Ishikawa (cell line): ENCODE results near the gene BRS3.

Source experiments
- CREB1 ChIP-seq: IDR thresholded peaks from 2 replicates; pipeline ENCODE4 v1.6.1; 2012; ENCODE audit warnings: low read depth
- EP300 ChIP-seq: IDR thresholded peaks from 2 replicates; pipeline ENCODE4 v1.6.1; 2012; ENCODE audit warnings: borderline replicate concordance
- FOXM1 ChIP-seq: IDR thresholded peaks from 2 replicates; pipeline ENCODE4 v1.6.1; 2012; ENCODE audit warnings: low read depth, borderline replicate concordance
- NFIC ChIP-seq: IDR thresholded peaks from 2 replicates; pipeline ENCODE4 v1.6.1; 2012
- RAD21 ChIP-seq: IDR thresholded peaks from 2 replicates; pipeline ENCODE4 v1.6.1; 2012; ENCODE audit warnings: low read depth
- TCF12 ChIP-seq: IDR thresholded peaks from 2 replicates; pipeline ENCODE4 v1.6.1; 2012; ENCODE audit warnings: low read depth
- YY1 ChIP-seq: IDR thresholded peaks from 2 replicates; pipeline ENCODE4 v1.6.1; 2012; ENCODE audit warnings: low read depth
- ZBTB7A ChIP-seq: IDR thresholded peaks from 2 replicates; pipeline ENCODE4 v1.6.1; 2012; ENCODE audit warnings: low read depth

- TF ChIP-seq YY1 (no peak), ZBTB7A (no peak), EP300 (no peak), NFIC (no peak), RAD21 (no peak), FOXM1 (no peak), CREB1 (no peak), TCF12 (no peak)
These were observed 35.1 kb upstream of the BRS3 start for GRCh38 chrX:136452614-136453013.
